ENCODE results near the gene RAPGEF3.

The RAPGEF3 gene, protein sequence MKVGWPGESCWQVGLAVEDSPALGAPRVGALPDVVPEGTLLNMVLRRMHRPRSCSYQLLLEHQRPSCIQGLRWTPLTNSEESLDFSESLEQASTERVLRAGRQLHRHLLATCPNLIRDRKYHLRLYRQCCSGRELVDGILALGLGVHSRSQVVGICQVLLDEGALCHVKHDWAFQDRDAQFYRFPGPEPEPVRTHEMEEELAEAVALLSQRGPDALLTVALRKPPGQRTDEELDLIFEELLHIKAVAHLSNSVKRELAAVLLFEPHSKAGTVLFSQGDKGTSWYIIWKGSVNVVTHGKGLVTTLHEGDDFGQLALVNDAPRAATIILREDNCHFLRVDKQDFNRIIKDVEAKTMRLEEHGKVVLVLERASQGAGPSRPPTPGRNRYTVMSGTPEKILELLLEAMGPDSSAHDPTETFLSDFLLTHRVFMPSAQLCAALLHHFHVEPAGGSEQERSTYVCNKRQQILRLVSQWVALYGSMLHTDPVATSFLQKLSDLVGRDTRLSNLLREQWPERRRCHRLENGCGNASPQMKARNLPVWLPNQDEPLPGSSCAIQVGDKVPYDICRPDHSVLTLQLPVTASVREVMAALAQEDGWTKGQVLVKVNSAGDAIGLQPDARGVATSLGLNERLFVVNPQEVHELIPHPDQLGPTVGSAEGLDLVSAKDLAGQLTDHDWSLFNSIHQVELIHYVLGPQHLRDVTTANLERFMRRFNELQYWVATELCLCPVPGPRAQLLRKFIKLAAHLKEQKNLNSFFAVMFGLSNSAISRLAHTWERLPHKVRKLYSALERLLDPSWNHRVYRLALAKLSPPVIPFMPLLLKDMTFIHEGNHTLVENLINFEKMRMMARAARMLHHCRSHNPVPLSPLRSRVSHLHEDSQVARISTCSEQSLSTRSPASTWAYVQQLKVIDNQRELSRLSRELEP

DNA sequence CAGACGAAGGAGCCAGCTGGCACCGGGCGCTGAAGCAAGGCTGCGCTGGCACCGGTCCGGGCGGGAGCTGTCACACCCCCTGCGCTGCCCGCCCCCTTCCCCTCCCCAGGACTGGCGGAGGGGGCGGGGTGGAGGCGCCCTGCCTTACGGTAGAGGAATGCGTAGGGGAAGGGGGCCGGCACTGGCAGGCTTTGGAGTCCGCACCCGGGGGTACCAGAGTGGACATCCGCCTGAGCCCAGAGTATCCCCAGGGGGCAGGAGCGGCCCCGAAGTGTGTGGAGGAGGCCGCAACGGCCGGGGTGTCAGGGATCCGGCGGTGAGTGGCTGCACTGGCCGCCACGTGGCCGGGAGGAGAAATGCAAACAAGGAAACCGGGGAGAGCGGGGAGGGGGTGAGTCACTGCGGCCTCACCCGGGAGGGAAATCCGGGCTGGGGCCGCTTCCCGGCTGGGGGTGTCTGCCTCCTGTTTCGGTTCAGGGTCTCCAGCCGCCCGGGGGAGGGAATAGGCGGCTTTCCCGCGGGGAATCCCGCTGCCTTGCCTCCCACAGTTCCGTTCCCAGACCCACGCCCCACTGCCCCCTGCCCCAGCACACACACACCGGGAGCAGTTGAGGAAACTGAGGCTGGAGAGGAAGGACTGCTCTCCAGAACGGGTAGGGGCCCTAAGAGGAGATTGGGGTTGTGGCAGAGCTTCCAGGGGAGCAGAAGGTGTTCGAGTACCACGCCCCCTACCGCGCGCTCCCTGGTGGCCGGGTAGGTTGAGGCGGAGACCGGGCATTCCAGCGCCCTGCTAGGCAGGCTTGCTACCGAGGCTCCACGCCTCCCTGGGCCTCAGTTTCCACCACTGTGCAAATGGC lies at the start of gene RAPGEF3:
Gene RAPGEF3 (minus strand): TSS at position 47 of the 857 bp plus-strand sequence. CDS start 324 bp downstream, outside the sequence.
- DNase-seq (ENCODE audit: low read depth) = peak; percentile 61

DNA sequence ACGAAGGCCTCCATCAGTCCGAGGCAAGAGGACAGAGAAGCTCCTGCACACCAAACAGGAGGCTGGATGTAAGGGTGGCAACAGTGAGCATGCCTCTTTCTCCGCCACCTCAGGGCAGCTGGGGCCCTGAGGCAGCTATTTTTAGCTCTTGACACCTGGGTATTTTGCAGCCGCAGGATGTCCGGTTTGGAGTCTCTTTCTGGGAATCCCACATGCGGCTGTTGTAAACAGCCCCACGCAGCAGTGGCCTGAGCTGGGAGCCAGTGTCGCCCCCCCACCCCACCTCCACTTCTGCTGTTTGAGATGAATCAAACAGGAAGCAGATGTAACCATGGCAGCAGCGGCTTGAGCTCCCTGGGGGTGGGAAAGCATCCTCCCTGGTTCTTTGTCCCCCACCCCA lies 49.4 kb upstream of the RAPGEF3 start:
- DNase-seq (ENCODE audit: low read depth) = peak; percentile 75

DNA sequence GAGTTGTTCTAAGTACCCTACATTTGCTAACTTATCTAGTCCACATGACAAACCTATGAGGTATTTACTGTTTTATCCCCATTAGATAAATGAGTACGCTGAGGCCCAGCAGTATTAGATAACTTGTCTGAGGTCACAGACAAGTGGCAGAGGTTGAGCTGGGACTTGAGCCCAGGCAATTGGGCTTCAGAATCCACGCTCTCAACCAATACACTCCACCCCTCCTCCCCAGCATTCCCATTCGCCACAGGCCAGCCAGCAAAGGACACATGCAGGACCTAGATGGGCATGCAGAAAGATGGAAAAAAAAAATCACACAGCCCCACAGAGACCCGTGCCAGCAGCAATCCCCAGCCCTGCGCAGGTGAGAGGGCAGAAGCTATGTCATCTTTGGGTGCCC lies 48.7 kb upstream of the RAPGEF3 start:
- no peak for DNase-seq (ENCODE audit: low read depth)

DNA sequence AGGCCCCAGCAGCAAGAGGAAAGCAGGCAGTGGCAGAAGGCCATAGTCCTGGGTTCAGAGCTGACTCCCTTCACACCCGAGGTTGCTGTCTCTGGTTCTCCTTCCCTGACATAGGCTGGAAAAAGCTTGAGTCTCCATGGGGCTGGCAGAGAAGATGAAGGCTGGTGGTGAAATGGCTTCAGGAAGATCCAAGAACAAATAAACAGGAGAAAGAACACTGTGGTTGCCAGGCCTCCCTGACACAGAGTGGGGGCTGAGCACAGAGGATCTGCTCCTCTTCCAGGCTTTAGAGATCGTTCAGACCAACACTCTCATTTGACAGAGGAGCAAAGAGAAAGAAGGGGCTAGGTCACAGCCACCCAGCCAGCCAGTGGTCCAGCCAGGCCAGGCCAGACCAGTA lies 46.7 kb upstream of the RAPGEF3 start:
- no peak for DNase-seq (ENCODE audit: low read depth)

DNA sequence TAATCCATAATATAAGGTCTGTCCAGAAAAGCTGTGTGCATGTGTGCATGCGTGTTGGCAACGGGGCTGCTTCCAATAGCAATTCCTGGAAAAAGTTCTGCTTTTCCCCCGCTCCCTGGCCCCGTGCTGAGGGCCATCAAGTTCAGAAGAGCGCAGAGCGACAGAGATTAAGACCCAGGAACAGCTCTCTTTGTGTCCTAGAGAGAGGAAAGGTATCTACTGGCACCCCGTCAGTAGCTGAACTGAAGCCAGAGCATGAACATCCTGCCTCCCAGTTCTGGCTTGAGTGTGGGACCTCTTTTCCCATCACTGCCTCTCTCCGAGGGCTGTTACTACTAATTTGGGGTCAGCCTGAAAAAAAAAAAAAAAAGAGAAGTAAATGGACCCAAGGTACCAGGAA lies 45.5 kb upstream of the RAPGEF3 start:
- DNase-seq (ENCODE audit: low read depth) = no peak

DNA sequence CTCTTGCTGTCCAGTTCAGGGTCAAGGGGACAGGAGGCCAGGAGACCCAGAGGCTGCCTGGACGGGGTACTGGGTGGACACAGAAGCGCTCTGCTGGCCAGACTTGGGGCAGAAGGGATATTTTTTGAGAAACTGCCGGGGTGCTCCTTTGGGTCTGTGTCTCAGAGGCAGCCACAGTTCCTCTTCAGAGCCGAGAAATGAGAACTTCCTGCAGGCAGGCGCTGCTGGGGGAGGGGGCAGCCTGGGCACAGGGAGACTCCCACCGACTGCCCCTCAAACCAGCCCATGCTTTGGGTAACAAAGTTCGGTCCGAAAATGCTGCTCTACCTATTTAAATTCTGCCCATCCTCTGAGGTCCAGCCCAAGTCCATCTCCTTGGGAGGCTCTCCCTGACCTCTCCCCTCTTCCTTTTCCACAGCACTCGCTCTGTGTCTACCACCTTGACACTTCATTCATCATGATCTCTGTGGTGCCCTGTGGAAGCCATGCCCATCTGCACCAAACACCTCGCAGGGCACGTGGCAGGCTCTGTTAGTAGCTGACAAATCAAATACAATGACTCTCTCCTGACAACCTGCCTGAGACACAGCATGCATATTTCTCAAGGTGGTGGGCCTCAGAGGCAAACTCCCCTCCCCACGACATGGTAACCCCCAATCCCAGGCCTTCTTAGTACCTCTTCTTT lies 44.7 kb upstream of the RAPGEF3 start:
- no peak for DNase-seq (ENCODE audit: low read depth)

DNA sequence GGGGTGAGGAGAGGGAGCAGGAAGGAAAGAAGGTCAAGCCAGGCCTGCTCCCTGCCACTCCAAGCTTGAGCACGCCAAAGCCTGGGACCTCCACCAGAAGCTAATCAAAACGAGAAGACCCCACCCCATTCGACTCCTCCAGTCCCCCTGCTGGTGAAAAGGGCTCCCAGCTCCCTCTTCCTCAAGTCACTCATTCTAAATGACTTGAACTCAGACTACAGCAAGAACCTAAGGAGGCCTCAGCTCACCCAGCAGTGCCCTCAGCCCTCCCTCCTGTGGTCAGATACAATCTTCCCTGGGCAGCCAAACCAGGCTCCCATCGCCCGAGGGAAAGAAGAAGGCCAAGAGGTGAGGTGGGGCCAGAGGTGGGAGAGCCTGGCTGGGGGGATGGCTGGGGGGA lies 43.6 kb upstream of the RAPGEF3 start:
- no peak for DNase-seq (ENCODE audit: low read depth)

DNA sequence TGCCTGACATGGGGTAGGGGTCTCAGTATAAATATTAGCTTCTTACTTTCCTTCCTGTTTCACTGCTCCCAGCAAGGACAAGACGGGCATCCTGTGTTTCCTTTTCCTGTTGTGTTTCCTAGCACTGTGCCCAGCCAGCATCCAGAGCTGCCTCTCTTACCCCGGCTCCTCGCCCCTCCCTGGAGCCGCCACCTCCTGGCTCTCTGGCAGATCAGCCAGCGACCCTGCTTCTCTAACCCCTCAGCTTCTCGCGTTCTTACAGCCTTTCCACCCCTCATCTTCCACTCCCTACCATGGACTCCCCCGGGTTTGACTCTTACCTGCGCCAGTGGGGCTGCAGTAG lies 43.2 kb upstream of the RAPGEF3 start:
- no peak for DNase-seq (ENCODE audit: low read depth)

DNA sequence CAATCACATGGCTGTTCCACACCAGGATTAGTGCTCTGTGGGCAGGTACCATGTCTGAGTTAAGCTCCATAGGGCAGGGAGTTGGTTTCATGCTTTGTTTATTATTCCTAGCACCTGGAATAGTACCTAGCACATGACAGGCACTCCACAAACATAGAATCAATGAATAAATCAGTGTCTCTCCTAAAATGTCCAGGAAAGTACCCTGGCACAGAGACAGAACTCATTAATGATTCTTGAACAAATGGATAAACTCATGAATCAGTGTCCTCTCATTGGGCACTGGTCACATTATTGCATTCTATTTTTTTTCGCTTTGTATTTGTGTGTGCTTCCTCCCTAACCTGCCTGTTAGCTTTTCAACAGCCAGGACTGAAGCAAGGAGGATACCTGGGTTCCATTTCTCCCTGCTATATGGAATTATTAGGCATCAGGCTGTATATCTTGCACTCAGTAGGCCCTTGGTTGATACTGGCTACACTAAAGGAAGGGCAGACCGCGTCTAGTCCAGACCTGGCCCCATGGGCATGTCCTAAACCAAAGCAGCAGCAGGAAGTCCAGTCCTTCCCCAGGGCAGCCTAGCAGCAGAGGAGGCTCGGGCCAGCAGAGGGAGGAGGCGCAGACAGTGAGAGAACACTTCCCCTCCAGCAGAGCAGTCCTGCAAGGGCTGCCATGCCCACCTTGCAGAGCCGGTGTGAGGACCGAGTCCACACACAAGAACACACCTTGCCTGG lies 42.7 kb upstream of the RAPGEF3 start:
- no peak for DNase-seq (ENCODE audit: low read depth)

DNA sequence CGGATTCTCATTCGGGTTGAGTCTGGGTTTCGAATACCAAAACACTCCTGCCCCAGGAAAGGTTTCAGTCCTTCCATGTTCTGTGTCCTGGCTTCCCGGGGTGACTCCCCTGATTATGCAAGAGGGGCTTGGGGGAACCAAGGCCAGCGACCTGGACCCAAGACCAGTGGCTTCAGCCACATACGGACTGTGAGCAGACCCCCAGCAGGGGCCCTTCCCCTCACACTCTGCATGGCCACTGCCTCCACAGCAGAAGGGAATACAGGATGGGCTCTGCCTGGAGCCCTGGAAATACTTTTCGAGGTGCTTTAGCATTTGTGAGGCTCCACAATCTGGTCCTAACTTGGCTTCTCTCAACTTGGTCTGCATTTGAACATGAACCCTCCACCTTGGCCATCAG lies 41.9 kb upstream of the RAPGEF3 start:
- no peak for DNase-seq (ENCODE audit: low read depth)

DNA sequence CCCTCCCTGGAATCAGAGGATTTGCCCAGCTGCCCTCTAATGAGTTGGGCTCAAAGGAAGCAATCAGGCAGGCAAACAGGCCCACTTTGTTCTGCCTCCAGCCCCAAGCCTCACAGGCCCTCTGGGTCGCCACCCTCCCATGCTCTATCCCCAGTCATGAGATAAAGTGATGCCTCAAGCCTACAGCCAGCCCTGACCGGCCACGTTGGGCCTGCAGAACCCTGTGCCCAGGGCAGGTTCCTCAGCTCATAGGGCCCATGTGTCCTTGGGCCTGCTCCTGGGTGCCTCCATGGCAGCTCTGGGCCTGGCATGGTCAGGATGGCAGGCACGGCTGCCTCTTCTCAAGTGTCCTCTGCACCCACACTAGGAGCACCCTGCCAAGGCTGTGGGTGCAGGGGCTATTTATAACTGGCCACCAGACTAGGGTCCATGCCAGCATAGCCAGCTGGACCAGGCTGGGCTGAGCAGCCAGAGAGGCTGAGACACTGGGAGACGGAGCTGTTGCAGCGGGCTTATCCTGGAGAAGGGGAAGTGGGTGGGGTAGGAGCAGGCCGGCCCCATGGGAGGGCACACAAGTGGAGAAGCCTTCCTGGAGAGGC lies 40.8 kb upstream of the RAPGEF3 start:
- DNase-seq (ENCODE audit: low read depth) = no peak

DNA sequence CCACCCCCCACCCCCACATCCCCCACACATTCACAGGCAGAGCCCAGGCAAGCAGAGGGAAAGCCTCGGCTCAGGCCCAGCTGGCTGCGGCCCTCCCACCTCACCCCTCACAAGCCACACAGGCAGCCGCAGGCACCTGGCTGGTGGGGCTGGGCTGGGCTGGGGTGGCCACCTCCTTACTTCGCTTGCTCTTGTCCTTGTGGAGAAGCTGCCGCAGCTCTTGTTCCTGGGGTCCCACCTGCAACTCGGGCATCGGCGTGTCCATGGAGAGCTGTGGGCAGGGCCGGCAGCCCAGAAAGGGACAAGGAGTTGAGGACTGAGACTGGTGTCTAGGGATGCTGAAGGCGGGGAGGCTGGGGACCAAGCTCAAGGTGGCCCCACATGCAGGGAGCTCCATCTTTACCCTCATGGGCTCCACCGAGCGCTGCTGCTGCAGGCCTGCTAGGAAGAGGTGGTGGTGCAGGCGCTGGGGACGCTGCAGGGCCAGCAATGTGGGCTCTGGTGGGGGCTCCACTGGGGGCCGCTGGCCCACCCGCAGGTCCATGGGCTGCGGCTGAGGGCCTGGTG lies 39.8 kb upstream of the RAPGEF3 start:
- DNase-seq (ENCODE audit: low read depth) = no peak

DNA sequence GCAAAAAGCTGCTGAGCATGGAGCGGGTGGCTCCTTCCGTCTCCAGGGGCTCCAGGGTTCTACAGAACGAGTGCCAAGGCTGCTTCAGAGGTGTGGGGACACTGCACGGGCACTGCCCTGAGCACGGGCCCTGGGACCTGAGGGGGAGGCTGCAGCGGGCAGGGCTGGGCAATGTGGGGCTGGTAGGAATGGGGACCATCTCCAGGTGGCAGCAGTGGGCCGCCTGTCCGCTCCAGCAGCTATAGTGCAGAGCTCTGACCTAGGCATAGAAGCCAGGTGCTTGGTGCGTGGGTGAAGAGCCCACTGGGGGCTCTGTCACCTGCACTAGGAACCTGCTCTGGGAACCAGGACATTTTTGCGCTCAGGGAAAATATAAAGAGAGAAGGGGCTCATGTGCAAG lies 38.8 kb upstream of the RAPGEF3 start:
- no peak for DNase-seq (ENCODE audit: low read depth)

DNA sequence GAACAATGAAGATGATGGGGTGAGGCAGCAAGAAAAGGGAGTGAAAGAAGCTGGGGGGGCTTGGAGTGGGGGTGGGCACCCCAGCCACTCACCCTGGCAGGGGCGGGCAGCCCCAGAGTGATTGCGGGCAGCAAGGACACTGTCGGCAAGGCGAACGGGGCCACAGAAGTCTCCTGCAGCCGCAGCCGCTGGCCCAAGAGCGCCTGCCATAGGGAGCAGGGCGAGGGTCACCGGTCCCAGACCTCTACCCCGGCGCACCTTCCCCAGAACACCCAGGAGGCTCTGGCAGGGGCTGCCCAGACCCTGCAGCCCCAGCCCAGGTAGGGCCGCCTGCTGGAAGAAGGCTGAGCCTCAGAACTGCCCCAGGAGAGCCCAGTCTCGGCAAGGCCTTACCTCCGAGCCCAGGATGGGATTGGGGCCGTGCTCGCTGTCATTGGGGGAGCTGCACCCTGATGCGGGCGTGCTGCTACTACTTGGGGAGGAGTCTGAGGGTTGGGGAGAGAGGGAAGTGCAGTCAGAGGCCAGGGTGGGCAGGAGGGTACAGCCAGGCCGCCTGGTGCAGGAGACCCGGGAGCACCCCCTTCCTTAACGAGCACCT lies 37.2 kb upstream of the RAPGEF3 start:
- no peak for DNase-seq (ENCODE audit: low read depth)

DNA sequence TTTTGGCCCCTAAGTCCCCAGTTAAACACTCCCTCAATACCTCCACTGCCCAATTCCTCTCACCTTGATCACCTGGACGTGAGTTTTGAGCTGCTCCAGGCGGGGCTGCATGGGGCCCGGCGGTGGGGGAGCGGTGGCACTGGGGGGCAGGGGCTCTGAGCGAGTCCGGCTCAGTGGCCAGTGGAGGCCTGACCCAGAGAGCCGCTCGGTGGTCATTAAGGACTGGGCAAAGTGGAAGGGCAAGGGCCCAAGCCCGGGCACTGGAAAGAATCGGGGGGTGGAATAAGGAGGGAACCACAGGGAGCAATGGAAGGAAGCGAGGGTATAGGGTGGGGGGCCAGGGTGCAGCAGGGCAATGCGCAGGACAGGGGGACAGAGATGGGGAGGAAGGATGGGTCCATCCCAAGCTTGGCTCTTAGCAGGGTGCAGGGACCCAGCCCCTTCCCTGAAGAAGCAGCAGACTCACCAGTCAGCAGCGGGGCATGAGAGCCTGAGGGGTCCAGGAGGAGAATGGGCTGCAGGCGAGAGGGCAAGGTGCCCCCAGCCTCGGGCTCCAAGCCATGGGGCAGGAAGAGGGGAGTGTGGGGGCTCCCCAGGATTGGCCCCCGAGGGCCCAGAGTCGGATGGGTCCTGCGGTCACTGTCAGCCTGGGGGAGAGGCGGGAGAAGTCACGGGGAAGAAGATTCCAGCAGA lies 36.6 kb upstream of the RAPGEF3 start:
- no peak for DNase-seq (ENCODE audit: low read depth)

DNA sequence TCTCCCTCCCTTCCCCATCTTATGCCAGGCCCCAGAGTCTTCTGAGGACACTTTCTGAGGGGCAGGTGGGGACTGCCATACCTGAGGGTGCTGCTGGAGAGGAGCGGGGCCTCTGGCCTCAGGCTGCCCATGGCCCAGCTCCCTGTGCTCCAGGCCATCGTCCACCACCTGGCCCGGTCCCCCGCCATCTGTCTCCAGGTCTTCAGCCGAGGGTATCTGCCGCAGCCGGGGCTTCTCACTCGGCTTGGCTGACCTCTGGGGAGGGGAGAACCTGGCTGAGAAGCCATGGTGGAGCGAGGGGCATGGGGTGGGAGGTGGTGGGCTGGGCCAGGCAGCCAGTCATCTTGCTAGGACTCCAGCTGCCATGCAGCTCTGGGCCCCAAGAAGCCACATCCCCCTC lies 36.0 kb upstream of the RAPGEF3 start:
- DNase-seq (ENCODE audit: low read depth) = no peak

DNA sequence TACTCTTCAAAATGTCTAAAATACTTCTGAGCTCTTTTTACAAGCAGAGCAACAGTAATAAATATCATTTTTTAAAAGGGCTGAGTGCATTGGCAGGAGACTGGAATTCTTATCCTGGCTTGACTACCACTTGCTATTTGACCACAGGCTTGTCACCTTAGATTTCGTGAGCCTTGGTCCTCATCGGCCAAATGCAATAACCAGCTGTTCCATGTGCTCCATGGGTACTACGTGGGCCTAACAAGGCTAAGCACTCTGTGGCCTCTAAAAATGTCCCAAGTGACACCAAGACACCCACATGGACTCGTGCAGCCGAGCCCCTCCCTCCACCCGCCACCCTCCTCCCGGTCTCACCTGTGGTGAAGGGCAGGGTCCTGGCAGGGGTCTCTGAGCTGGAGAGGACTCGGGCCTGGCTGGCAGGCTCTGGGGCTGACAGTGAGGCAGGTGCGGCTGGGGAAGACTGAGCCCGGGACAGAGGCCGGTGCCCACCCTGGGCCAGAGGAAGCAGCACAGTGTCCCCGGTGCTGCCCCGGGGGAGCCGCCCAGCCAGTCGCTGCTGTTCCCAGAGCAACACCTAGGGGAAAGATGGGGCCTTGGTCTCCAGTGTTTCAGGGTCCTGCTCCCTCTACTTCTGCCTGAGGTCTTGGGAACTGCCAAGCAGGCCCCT lies 34.5 kb upstream of the RAPGEF3 start:
- no peak for DNase-seq (ENCODE audit: low read depth)

DNA sequence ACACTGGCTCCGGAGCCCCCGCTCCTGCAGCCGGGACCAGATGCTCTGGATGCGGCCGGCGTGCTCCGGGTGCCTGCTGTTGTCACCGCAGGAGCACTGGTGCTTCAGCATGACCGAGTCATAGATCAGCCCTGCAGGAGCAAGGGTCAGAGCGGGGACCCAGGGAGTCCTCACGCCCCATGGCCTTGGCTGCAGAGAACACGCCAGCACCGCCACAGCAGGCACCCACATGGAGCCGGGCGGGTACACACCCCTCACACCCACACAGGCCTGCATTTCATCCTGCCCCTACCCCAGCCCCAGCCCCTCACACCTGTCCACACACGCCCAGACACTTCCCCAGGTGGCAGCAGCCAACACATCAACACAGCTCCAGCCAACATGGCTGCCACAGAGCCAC lies 33.2 kb upstream of the RAPGEF3 start:
- no peak for DNase-seq (ENCODE audit: low read depth)

DNA sequence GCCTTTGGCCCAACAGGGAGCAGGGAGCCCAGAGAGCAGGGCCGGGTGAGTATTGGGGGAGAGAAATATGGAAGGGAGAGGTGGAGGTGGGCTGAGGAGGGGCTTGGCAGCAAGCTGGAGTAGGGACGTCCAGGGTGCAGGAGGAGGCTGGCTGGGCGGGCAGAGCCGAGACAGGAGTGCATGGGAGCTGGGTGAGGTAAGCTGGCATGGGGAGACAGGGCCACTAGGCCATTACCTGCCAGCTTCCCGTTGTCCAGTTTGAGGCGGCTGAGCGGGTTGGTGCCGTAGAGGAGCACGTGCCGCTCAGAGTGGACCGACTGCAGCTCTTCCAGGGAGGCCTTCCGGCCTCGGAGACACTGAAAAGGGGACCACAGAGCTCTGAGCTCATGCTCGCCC lies 32.7 kb upstream of the RAPGEF3 start:
- no peak for DNase-seq (ENCODE audit: low read depth)

Measured in activated T-cell treated with anti-CD3 and anti-CD28 coated beads for 48 hours (primary cell).